ENCODE measurements around the gene CIROP.

Gene CIROP

GRCh38 chr14:23066368-23066767 is 38.4 kb downstream of the CIROP start:
- DNase-seq = no peak

DNA sequence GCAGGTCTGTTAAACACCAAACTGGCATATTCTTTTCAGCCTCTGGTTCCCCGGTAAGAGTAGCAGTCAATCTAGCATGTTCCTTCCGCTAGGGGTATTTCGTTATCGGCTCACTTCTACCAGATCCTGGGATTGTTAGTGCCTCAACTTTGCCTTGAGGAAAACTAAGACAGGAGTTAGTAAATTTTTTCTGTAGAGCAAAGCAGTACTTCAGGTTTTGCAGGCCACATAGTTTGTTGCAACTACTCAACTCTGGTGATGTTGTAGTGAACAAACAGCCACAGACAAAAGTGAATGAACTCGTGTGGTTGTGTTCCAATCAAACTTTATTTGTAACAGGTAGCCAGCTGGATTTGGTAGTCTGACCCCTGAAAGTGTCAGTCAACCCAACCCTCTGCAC is 41.2 kb downstream of the CIROP start:
- DNase-seq = no peak

DNA sequence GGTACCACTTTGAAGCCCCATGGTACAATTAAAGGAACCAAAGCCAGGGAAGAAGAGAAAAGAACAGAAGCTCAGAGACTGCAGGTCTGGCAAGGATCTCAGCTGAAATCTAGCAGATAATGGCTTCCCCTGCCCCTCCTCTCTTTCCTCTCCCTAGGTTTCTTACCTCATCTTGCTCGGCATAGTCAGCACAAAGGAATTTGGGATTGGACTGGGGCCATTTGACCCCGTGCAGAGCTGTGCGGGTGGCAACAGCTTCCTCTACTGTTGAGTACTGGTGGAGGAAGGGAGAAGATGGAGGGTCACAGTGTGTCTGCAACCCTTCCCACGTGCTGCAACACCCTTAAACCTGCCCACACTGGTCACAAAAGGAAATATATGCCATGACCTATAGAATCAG is 42.8 kb downstream of the CIROP start:
- no peak for DNase-seq

- no peak for DNase-seq
Measured at GRCh38 chr14:23060536-23061260, 44.1 kb downstream of the CIROP start.

DNA sequence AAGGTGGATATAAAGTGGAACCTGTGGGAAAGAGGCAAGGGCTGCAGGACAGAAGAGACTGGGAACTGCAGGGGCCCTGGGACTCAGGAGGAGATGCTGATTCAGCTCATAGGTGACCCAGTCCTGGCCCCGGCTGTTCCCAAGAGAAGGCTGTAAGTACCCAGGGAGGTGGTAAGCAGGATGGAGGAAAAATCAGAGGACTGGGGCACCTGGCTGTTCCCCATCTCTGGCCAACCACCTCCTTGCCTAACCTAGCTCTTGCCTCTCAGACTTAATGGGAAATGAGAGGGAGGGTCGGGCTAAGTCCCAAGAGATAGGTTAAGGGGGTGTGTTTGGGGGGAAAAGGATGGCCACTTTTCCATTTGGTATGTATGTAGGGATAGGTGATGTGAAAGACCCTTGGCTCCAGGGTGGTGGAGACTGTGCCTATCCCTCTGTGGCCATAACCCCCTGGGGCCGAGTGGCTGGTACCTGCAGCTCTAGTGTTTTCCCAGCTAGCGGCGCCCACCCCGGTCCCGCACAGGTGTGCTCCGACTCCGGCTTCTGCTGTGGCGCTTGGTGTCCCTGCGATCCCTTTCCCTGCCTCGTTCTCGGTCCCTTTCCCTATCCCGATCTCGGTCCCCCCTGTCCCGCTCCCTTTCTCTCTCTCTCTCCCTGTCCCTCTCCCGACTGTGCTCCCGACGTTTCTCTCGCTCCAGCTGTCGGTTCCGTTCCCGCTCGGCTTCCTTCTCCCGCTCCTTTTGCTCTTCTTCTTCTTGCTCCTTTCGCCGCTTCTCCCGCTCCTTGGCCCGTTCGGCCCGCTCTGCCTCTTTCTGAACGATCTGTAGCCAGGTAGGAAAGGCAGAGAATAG is 45.9 kb downstream of the CIROP start:
- no peak for DNase-seq

GRCh38 chr14:23057757-23058653 is 46.8 kb downstream of the CIROP start:
- DNase-seq = peak; percentile 87

- DNase-seq = peak; percentile 71
Measured at GRCh38 chr14:23056956-23057756, 47.6 kb downstream of the CIROP start, which contains the start of gene CDH24. Gene CDH24, minus strand, starts transcription at chr14:23057520. Its CDS starts 1,787 bp downstream, at chr14:23055733.

DNA sequence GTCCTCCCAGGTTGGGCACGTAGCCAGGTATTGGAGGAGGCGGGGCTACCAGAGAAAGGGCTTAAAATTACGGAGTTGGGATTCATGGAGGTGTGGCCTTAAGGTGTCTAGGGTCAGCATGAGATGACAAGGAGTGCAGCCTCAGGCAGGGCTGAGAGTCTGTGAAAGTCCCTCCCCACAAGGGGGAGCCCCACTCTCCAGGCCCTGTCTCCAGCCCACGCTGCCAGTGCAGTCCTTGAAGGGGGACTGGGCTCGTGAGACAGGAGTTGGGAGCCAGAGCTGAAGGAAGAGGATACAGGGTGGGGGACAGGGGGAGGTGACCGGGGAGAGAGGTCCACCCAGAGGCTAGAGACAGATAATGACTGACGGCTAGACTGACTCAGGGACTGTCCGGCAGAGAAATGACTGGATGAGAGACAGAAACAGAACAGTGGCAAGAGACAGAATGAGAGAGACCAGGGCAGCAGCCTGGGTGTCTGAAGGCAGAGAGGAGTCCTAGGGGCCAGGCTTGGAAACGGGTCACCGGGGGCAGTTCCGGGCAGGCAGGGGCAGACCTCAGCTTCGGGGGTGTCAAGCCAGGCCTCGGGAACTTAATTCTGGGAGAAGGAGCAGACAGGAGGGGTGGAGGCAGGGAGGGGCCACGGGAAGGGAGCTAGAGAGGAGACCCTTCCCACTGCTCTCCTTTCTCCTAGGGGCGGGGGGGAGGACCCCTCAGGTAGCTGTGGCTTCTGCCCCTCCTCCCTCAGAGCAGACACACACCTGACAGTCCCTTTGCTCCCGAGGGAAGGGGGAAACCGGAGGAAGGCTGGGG is 48.4 kb downstream of the CIROP start:
- DNase-seq = peak; percentile 82

GRCh38 chr14:23055621-23056144 is 49.1 kb downstream of the CIROP start:
- DNase-seq = peak; percentile 23

GRCh38 chr14:23055147-23055550 is 49.6 kb downstream of the CIROP start:
- DNase-seq = no peak

GRCh38 chr14:23054000-23054811 is 50.6 kb downstream of the CIROP start:
- no peak for DNase-seq

DNA sequence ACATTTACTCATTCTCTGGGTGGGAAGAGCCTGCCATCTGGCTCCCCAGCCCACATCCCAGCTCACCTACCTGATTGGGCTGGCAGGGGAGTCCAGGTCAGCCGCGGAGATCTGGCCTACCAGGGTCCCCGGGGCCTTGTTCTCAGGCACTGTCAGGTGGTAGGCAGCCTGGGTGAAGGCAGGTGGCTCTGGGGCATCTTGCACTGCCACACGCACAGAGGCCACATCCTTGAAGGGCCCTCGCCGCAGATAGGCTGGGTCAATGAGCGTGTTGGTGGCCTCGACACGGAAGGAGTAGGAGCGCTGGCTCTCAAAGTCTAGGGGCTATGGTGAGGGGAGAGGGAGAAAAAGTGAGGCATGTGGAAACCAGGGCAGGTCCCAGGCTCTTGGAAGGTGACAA is 51.4 kb downstream of the CIROP start:
- no peak for DNase-seq

GRCh38 chr14:23052671-23053070 is 52.1 kb downstream of the CIROP start:
- no peak for DNase-seq

GRCh38 chr14:23052182-23052623 is 52.6 kb downstream of the CIROP start:
- no peak for DNase-seq

- DNase-seq = no peak
Measured at GRCh38 chr14:23051141-23052057, 53.4 kb downstream of the CIROP start.

Measured in hematopoietic multipotent progenitor cell treated with erythropoietin and hydrocortisone succinate and interleukin-3 and kit ligand, for 8 days (in vitro differentiated cells).